GM10248 (cell line): ENCODE measurements around the gene RIMBP2.

Source experiments
- CTCF ChIA-PET: fragments of 300-600 bp; sonication (Branson Sonifier 250); formaldehyde crosslinking; extraction: SDS; loops from one replicate; lab custom pipeline; 2021; ENCODE audit warnings: antibody characterized with exemption; lab: Yijun Ruan, JAX
- POLR2A ChIA-PET: fragments of 350-650 bp; sonication (Branson Sonifier 250); formaldehyde crosslinking; extraction: SDS; loops from one replicate; lab custom pipeline; 2020; ENCODE audit warnings: antibody characterized with exemption; lab: Yijun Ruan, JAX
- DNase-seq: peaks from one replicate; pipeline ENCODE4 v3.0.0; 2012; ENCODE audit errors: extremely low spot score
- TF ChIP-seq, protein P1 (sequence below): IDR thresholded peaks from 2 replicates; pipeline ENCODE4 v1.5.1; 2012; ENCODE audit warnings: mild to moderate bottlenecking, low read depth; ENCODE audit errors: extremely low read depth, missing control alignments, control extremely low read depth

RIMBP2 gene

DNA sequence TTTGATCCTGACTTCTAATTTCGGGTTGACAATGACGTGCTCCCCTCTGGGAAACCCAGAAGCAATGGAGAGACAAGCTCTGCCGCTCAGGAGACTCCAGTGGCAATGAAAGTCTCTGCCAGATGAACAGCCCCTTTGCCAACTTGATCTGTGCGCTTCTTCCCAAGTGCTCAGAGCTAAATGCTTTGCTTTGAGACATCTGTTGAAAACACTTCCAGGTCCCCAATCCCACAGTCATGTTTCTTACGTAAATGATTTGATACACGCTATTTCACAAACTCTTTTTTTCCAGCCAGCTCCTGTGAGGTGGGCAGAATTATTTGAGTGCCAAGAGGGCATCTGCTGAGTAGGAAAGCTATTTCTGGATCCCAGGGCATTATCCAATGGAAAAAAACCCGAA lies 147.6 kb downstream of the RIMBP2 start:
- no peak for DNase-seq
- TF ChIP-seq, protein P1, sequence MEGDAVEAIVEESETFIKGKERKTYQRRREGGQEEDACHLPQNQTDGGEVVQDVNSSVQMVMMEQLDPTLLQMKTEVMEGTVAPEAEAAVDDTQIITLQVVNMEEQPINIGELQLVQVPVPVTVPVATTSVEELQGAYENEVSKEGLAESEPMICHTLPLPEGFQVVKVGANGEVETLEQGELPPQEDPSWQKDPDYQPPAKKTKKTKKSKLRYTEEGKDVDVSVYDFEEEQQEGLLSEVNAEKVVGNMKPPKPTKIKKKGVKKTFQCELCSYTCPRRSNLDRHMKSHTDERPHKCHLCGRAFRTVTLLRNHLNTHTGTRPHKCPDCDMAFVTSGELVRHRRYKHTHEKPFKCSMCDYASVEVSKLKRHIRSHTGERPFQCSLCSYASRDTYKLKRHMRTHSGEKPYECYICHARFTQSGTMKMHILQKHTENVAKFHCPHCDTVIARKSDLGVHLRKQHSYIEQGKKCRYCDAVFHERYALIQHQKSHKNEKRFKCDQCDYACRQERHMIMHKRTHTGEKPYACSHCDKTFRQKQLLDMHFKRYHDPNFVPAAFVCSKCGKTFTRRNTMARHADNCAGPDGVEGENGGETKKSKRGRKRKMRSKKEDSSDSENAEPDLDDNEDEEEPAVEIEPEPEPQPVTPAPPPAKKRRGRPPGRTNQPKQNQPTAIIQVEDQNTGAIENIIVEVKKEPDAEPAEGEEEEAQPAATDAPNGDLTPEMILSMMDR = no peak
- ChIA-PET POLR2A (no interaction called here), CTCF (interaction anchor here (0.7 to 1.4 kb wide), 3 partner anchors 10 to 66 kb away, joined by 3 read pairs; no protein-coding TSS in a partner anchor)

DNA sequence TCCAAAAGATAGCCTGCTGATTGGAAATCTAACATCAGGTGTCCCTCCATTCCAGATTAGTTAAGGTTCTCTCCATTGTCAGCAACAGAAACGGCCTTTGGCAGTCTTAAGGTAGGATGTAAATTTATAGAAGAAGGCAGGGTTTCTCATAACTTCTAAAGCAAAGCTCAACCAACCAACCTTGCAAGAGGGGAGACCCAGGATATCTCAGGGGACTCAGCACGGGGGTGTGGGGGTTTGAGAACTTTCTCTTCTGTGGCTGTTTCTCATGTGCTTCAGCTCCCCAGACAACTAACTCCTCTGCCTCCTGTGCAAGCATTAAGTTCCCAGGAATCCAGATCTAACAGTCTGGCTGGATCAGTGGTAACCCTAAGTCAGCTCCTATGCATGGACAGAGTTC lies 148.1 kb downstream of the RIMBP2 start:
- ChIA-PET POLR2A (no interaction called here), CTCF (interaction anchor here (0.7 to 1.4 kb wide), 3 partner anchors 9 to 66 kb away, joined by 3 read pairs; no protein-coding TSS in a partner anchor)
- TF ChIP-seq, protein P1 = no peak
- no peak for DNase-seq

DNA sequence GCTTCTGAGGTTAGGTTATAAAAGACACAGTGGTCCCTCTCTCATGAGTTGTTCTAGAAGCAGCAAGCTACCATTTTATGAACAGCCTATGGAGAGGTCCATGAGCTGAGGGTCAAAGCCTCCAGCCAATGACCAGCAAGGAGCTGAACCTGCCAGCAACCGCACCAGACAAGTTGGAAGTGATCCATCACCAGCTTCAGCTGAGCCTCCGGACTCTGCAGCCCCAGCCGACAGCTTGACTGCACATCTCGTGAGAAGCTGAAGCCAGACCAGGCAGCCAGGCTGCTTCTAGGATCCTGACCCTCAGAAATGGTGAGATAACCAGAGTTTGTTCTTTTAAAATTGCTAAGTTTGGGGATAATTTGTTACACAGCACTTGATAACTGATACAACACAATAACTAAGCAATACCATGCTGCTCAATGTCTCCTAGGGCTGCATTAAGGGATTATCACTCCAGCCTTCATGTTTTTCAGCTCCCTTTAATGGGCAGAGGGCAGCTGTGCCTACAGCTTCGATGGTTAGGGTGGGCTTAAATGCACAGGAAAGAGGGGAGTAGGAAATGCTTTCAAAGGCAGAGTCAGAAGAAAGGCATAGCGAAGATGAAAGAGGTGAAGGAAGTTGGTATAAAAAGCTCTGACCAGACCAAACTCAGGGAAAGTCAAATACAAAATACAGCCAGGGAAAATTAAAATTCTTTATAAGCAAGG lies 149.5 kb downstream of the RIMBP2 start:
- DNase-seq = no peak
- TF ChIP-seq, protein P1 = no peak
- POLR2A ChIA-PET = no interaction called here
- CTCF ChIA-PET = interaction anchor here (1.1 to 1.2 kb wide), 2 partner anchors 9 kb away, joined by 3 to 4 read pairs; no protein-coding TSS in a partner anchor

DNA sequence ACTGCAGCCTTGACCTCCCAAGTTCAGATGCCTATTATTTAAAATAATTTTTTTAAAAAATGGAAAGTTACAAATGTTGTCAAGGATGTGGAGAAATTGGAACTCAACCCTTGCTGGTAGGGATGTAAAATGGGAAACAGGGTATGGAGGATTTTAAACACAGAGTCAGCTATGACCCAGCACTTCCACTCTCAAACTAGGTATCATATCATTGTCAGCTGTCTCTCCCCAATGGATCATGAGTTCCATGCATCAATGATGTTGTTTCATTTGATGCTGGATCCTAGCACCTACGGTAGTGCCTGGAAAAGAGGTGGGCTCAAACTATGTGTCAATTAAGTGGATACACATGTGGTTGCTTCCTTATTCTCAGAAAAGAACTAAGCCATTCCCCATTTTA lies 150.9 kb downstream of the RIMBP2 start:
- DNase-seq = no peak
- ChIA-PET POLR2A (no interaction called here), CTCF (no interaction called here)
- TF ChIP-seq, protein P1 = no peak

DNA sequence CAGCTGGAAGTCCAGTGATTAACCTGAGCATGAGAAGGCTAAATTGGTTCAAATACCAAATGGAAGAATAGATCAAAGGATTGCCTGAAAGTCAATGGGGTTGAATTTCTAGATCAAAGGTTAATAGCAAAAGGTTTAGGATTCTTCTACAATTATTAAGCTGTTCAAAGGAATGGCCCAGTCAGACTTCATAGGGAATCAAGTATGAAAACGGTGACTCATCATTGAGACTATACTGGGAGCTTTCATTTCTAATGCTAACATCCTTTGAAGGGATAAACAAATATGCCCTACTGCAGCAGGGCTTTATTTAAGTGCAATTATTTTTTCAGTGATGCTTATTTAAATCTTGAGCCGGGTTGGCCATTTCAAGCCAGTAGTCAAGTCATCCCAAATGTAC lies 152.8 kb downstream of the RIMBP2 start:
- DNase-seq = no peak
- ChIA-PET POLR2A (interaction anchor here (0.7 kb wide), 1 partner anchor 308 kb away, joined by 3 read pairs; no protein-coding TSS in a partner anchor), CTCF (interaction anchor here (1.5 kb wide), 1 partner anchor 52 kb away, joined by 3 read pairs; no protein-coding TSS in a partner anchor)
- TF ChIP-seq, protein P1 = no peak

DNA sequence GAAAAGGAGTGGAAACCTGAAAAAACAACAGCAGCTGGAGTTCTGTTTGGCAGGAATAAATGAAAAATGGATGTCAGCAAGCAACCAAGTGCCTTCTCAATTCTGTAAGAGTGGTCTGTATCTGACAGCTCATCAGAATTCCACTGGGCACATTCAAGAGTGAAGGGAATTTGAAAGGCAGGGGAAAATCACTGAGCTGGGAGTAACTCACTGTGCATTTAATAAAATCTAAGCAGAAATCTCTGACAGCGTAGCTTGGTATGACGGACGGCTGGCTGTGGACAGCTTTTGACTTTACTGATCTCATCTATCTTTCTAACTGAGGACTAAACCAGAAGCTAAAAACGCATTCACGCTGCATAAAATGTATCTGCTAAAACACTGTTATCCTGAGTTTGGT lies 153.4 kb downstream of the RIMBP2 start:
- CTCF ChIA-PET = interaction anchor here (1.2 to 1.5 kb wide), 2 partner anchors 11 to 51 kb away, joined by 3 to 4 read pairs; no protein-coding TSS in a partner anchor
- TF ChIP-seq, protein P1 = no peak
- no peak for DNase-seq
- POLR2A ChIA-PET = interaction anchor here (0.7 kb wide), 1 partner anchor 308 kb away, joined by 3 read pairs; no protein-coding TSS in a partner anchor
